Measurements from ENCODE around the gene C6orf163.
A peak's percentile ranks its signal among the peaks of the same experiment; 100 is the strongest.

C6orf163 gene

GRCh38 chr6:87357479-87358196 is 13.0 kb downstream of the C6orf163 start:
- no peak for DNase-seq

DNA sequence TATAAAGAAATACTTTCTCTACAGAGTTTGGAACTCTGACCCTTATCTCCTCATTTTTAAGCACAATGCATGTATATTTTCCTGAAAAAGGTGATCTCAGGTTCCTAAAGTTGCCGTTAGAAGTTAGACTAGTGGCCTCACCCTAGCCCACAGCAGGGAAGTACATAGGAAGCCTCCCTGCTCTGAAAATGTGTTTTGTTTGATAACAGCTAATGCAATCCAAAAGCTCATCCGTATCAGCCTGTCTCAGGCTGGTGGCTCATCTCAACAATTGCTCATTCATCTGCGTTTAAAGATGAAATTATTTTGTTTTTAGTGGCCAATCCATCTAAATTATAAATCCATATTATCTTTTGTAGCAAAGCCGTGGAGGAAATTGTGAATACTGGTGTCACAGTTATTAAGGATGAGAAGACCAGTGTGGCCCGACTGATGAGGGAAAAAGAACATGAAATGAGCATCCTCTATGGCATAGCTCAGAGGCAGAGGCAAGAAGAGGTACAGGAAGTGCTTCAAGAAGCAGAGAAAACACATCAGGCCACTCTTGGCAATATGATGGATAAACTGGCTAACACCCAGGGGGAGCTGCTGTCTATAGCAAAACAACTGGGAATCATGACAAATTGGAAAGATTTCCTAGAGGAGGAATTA is 20.1 kb downstream of the C6orf163 start:
- DNase-seq, result no peak

- no peak for DNase-seq
Observed at GRCh38 chr6:87366072-87366827, 21.6 kb downstream of the C6orf163 start.

DNA sequence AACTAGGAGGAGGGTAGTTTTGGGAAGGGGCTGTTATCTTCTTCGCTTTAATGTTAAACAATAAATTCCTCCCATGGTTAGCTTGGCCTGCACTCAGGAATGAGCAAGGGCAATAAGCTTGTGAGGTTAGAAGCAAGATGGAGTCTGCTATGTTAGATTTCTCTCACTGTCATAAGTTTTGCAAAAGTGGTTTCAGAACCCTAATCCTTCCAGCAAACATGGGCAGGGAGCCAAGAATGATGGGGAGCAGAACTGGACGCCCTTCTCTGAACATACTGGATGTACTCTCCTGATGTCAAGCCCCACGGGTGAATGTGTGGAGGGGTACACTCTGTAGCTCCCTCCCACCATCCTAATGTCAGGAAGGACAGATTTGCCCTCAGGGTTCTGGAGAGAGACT is 22.3 kb downstream of the C6orf163 start:
- DNase-seq, result no peak

GRCh38 chr6:87373377-87373776 is 28.8 kb downstream of the C6orf163 start:
- DNase-seq, result no peak

DNA sequence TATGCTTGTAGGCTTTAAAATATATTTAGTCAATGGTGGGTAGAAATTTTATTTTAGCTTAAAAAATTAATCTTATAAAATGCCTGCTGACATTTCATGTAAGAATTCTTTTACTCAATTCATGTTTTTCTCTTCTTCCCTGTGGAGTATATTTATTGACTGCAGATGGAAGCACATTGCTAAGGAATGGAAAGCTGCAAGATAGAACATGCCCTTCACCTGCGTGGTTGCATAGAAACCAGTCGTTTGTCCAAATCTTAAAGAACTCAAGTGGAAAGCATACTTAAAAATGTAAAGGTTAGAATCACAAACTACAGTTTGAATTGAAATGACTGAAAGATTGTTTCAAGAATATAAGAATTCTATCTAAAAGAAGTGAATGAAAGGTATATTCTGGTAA is 30.7 kb downstream of the C6orf163 start:
- DNase-seq, result no peak

DNA sequence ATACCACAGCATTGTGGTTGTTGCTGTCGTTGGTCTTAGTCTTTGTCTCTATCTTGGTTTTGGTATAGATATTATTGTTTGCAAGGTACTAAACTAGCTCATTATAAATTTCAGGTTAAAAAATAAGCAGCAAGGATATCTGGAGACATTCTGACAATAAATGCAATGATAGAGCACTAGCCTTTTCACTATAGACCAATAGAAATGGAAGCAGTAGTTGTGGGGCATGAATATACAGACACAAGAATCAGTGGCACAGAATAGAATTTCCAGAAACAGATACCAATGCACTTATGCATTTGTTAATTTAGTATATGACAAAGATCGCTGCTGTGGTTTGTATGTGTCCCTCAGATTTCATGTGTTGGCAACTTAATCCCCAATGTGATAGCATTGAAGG is 32.0 kb downstream of the C6orf163 start:
- no peak for DNase-seq

DNA sequence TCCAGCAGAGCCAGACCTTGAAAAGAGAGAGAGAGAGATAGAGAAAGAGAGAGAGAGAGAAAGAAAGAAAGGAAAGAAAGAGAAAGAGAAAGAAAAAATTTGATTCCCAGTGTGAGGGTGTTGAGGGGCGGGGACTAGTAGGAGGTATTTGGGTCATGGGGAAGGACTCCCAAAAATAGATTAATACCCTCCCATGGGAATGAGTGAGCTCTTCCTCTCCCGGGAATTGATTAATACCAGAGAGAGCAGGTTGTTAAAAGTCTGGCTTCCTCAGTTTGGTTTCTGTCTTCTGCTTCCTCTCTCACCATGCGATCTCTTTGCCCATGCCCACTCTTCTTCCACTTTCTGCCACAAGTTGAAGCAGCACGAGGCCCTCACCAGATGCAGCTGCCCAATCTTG is 34.3 kb downstream of the C6orf163 start:
- no peak for DNase-seq

GRCh38 chr6:87382861-87383260 is 38.2 kb downstream of the C6orf163 start:
- no peak for DNase-seq

DNA sequence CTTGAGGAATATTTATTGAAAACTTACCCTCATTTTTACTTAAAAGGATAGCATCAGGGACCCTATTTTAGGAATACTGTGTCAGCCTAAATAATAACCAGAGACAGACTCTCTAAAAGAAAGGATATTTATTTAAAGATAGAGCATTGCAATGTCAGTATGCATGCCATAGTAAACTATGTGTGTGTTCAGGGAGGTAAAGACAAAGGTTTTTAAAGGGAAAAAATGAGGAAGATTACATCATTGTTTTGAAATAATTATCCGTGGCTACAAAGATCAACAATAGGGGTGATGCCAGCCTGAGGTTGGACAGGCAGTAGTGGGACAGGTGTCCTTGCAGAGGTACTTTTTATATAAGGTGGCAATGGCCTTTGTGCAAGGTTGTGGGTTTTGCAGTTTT is 39.4 kb downstream of the C6orf163 start:
- DNase-seq, result no peak

GRCh38 chr6:87384449-87384848 is 39.8 kb downstream of the C6orf163 start:
- no peak for DNase-seq

DNA sequence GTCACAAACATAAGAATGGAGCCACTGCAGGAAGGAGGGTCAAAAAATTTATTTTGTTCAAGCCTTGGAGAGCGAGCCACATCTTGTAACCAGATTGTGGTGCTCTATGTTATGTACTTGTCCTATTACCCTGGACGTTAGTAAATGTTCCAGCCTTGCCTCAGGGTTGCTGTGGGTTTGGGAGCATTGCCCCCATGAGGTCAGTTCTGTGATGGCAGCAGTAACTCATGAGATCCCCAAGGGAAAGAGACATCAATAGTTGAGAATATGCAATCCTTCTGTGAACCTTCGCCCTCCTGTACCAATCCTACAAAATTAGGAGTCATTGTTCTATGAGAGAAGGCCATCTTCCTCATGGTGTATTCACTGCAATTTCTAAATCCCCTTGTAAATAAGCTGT is 46.7 kb downstream of the C6orf163 start:
- DNase-seq, result peak; percentile 29

GRCh38 chr6:87393026-87393622 is 48.5 kb downstream of the C6orf163 start:
- peak; percentile 56 for DNase-seq

DNA sequence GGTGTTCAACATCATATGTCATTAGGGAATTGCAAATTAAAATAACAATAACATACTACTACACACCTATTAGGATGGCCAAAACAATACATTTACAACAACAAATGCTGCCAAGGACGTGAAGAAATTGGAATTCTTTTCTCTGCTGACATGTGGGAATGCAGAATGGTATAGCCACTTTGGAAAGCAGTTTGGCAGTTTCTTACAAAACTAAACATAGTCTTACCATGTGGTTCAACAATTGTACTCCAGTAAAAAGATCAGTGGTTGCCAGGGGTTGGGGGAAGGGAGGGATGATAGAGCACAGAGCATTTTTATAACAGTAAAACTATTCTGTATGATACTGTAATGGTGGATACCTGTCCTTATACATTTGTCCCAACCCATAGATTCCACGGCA is 50.8 kb downstream of the C6orf163 start:
- no peak for DNase-seq

- peak; percentile 22 for DNase-seq
Observed at GRCh38 chr6:87396595-87397392, 52.2 kb downstream of the C6orf163 start.

DNA sequence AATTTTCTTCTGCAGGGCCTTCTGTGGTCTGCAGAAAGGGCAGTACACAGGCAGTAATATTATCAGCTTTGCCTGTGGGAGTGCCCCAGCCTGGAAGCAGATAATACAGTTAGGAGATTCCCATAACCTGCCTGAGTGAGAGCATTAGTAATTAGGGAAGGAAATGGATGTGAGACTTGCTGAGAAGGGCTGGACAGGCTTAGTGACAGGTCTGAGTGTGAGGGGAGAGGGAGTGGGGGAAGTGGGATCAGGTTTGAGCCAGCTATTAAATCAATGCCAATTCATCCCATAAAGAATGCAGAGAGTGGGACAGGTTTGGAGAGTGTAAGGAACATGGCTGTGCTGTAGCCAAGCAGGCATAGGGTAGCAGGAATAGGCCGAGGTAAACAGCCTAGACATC is 53.0 kb downstream of the C6orf163 start:
- DNase-seq, result no peak

GRCh38 chr6:87401832-87402231 is 57.2 kb downstream of the C6orf163 start:
- no peak for DNase-seq

- no peak for DNase-seq
Observed at GRCh38 chr6:87407561-87407900, 62.9 kb downstream of the C6orf163 start.

GRCh38 chr6:87407901-87408720 is 63.5 kb downstream of the C6orf163 start, which contains the start of gene CFAP206:
Gene CFAP206, plus strand, starts transcription at chr6:87407972. Its CDS starts 1,868 bp downstream, at chr6:87409840.
- peak; percentile 81 for DNase-seq

GRCh38 chr6:87408721-87409155 is 64.1 kb downstream of the C6orf163 start:
- DNase-seq, result no peak

All from RPMI8226 (cell line).